Heart left ventricle (tissue), 16 donors: ENCODE results near the gene LIG4. TPM values are rescaled to one million over a fixed set of nuclear protein-coding genes. Genes with fewer than 3 reads are reported as not detected.

Experiments used
- ATAC-seq, 4 donors: fragments of 200-7000 bp; cut with Tn5 transposase; one replicate each; pipeline ENCODE4 v1.9.1; 2020 to 2022; ENCODE audit warnings: moderate library complexity in 4 of 4, mild to moderate bottlenecking in 3 of 4, moderate number of reproducible peaks in 1 of 4
- DNase-seq, 5 donors: peaks; one replicate each; pipeline ENCODE4 v3.0.0-alpha.2; 2020
- H3K27ac ChIP-seq, 12 donors: fragments of 200-600 bp; sonication (generic) in 4 of 12; one replicate each; pipeline versions ENCODE4 v1.5.0 to v1.8.0; 2016 to 2022; ENCODE audit warnings: mild to moderate bottlenecking in 2 of 12
- H3K27me3 ChIP-seq, 9 donors: fragments of 200-600 bp; sonication (generic) in 2 of 9; one replicate each; pipeline versions ENCODE4 v1.5.1 to v1.8.0; 2016 to 2022; ENCODE audit warnings: mild to moderate bottlenecking in 3 of 9
- H3K36me3 ChIP-seq, 9 donors: fragments of 200-600 bp; sonication (generic) in 2 of 9; one replicate each; pipeline versions ENCODE4 v1.5.0 to v1.8.0; 2018 to 2022; ENCODE audit warnings: mild to moderate bottlenecking in 2 of 9
- H3K4me1 ChIP-seq, 12 donors: fragments of 200-600 bp; sonication (generic) in 4 of 12; one replicate each; pipeline versions ENCODE4 v1.5.0 to v1.8.0; 2016 to 2022; ENCODE audit warnings: mild to moderate bottlenecking in 3 of 12
- H3K4me3 ChIP-seq, 12 donors: fragments of 200-600 bp; sonication (generic) in 4 of 12; one replicate each; pipeline versions ENCODE4 v1.5.0 to v1.8.0; 2017 to 2022; ENCODE audit warnings: mild to moderate bottlenecking in 9 of 12, moderate library complexity in 4 of 12
- H3K9me3 ChIP-seq, 12 donors: fragments of 200-600 bp; sonication (generic) in 4 of 12; one replicate each; pipeline versions ENCODE4 v1.5.0 to v1.8.0; 2016 to 2022; ENCODE audit warnings: mild to moderate bottlenecking in 1 of 12
- POLR2A ChIP-seq, 2 donors: fragments of 450-650 bp; IDR thresholded peaks; one replicate each; pipeline ENCODE4 v1.6.1; 2017; ENCODE audit warnings: antibody characterized with exemption in 2 of 2, mild to moderate bottlenecking in 2 of 2, moderate library complexity in 2 of 2
- WGBS, 4 donors: extraction: QIAGEN DNeasy Blood & Tissue Kit in 2 of 4; methylation state at CpG; one replicate each; pipeline versions ENCODE4 v1.1.5 to v1.1.7; 2013 to 2018; 5-methylcytosine and 5-hydroxymethylcytosine counted together
- intact Hi-C, 10 donors: fragments of 100-400 bp; cut with DNase I; formaldehyde crosslinking; loops; one replicate each; pipeline versions ENCODE4 v1.11.1 to v1.14.2; 2022
- polyA plus RNA-seq, 2 donors: library from polyadenylated mRNA; stranded (reverse); fragments of 200-250 nt; gene quantifications; one replicate each; pipeline ENCODE4 v1.2.3, GENCODE V29; 2013
- total RNA-seq, 9 donors: library from RNA; depleted of rRNA in 2 of 9; stranded (reverse); fragments of >200 nt in 2 of 9; fragmentation: NEBNext Ultra II Directional in 3 of 9; extraction: Animal tissue kit (Norgen Biotek cat#: 25700) in 3 of 9; gene quantifications; one replicate each; pipeline versions ENCODE4 v1.1.0 to v1.2.4, GENCODE V29; 2016 to 2023
- TF ChIP-seq, protein P1 (sequence below), 12 donors: fragments of 200-600 bp; sonication (generic) in 4 of 12; IDR thresholded peaks; one replicate each; pipeline versions ENCODE4 v1.5.0 to v1.8.0; 2018 to 2022; ENCODE audit warnings: antibody characterized with exemption in 12 of 12, mild to moderate bottlenecking in 5 of 12
- donor health status: ischemic (EF 13 %, LVEDD 7.1; RV severe dilation, severe dysfunction).
- donor health status: healthy with polysubstance abuse.
- donor health status: DM: no; HTN: yes; CAD: no.
- donor health status: DM: no; HTN: no; CAD: no.
- donor health status: ischemic (EF 25% LVEDD 6.9; RV normal size, moderate dysfunction).
- donor health status: ischemic (EF 25% LVEDD 5.7; RV mildly dilated, moderate dysfunction).
- donor health status: healthy.
- donor health status: DM: yes; HTN: yes; CAD: no.
- donor health status: ischemic (EF 35%, LVEDD 5.7; RV mildly dilated, moderate dysfunction).
- donor health status: nonischemic (EF 11% LVEDD 7.7; RV severe dilation, severe dysfunction).
- donor health status: DM: yes; HTN: yes; CAD: no.
- donor health status: PGD.
- donor health status: ischemic (EF 29% LVEDD 5.4; RV normal size, mild dysfunction).
- donor health status: nonischemic (EF 23%, LVEDD 6.1; RV moderate dilation, normal function).

Gene LIG4
- total and polyA plus RNA-seq, 11 donors = 6.4 to 13.2 (median 9.2) TPM

GRCh38 chr13:108214441-108215271 lies 680 bp downstream of the LIG4 start:
- ATAC-seq = no peak
- Histone ChIP-seq H3K27me3 (no peaks in the 10 kb centered on the region), H3K36me3 (peaks cover 4 to 21% (median 15%) of the 10 kb centered on the region in 9 donors), H3K4me3 (peak overlapping the region in 10 of 12 donors; percentile 35 to 62 (median 52)), H3K4me1 (peaks cover 4 to 39% (median 22%) of the 10 kb centered on the region in 12 donors), H3K9me3 (peaks cover 0 to 7% (median 0%) of the 10 kb centered on the region in 12 donors), H3K27ac (peak overlapping the region in 4 of 12 donors; percentile 1 to 77 (median 48))
- WGBS, 4 donors = 8 to 20% (median 14%) methylated on average over 14 to 41 of the region's 41 CpGs
- DNase-seq = peak in 4 of 5 donors; percentile 25 to 60 (median 33)
- no peak for TF ChIP-seq POLR2A (IDR thresholded peaks at IDR 0.05)
- TF ChIP-seq, protein P1, sequence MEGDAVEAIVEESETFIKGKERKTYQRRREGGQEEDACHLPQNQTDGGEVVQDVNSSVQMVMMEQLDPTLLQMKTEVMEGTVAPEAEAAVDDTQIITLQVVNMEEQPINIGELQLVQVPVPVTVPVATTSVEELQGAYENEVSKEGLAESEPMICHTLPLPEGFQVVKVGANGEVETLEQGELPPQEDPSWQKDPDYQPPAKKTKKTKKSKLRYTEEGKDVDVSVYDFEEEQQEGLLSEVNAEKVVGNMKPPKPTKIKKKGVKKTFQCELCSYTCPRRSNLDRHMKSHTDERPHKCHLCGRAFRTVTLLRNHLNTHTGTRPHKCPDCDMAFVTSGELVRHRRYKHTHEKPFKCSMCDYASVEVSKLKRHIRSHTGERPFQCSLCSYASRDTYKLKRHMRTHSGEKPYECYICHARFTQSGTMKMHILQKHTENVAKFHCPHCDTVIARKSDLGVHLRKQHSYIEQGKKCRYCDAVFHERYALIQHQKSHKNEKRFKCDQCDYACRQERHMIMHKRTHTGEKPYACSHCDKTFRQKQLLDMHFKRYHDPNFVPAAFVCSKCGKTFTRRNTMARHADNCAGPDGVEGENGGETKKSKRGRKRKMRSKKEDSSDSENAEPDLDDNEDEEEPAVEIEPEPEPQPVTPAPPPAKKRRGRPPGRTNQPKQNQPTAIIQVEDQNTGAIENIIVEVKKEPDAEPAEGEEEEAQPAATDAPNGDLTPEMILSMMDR (IDR thresholded peaks at IDR 0.05) = no peak
- intact Hi-C loops = no loop called here

DNA sequence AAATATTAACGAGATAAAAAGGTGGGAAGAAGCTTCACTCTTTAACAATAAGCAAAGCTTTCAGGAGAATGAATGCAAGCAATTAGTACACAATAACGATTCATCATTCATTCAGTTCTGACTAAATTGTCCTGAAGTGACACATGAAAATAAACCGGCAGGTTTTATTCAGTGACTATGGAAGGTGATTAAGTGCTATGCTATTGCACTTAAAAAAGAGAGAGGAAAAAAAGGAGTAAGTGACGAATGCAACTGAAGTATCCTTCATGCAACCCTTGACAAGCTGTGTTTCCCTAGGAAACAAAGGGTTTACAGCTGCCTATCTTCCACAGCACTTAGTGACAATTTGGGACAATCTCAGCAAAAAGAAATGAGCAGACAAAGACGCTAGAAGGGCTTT lies 1.4 kb downstream of the LIG4 start:
- DNase-seq (no peak), ATAC-seq (no peak)
- Histone ChIP-seq H3K4me3 (peak overlapping the region in 6 of 12 donors; percentile 35 to 62 (median 48)), H3K9me3 (peaks cover 0 to 10% (median 0%) of the 10 kb centered on the region in 12 donors), H3K27ac (peak overlapping the region in 3 of 12 donors; percentile 1 to 35 (median 21)), H3K27me3 (no peaks in the 10 kb centered on the region), H3K36me3 (peaks cover 4 to 29% (median 19%) of the 10 kb centered on the region in 9 donors), H3K4me1 (peaks cover 0 to 32% (median 16%) of the 10 kb centered on the region in 12 donors)
- WGBS, 4 donors = 58 to 63% (median 60%) methylated on average over 5 of the region's 5 CpGs
- intact Hi-C loops = no loop called here
- TF ChIP-seq, protein P1 (IDR thresholded peaks at IDR 0.05) = no peak
- no peak for TF ChIP-seq POLR2A (IDR thresholded peaks at IDR 0.05)

DNA sequence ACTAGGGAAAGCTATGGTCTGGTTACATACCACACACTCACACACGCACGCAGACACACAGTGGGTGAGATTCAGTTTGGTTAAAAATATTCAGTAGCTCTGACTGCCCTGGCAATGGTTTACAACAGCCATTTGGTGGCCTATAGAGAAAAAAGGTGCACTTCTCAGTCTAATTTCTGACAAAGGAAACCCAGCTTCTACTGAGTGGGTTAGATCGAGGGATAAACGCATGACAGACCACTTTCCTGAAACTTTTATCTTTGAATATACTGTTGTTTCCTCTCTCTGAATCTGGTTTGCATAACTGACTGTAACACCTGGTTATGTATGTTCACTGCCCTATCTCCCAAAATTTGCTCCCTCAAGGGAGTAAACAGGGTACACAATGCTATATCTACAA lies 2.5 kb downstream of the LIG4 start:
- WGBS, 4 donors = 73 to 92% (median 89%) methylated on average over 4 of the region's 4 CpGs
- no peak overlapping the region for H3K27ac ChIP-seq
- H3K36me3 ChIP-seq = peaks cover 4 to 29% (median 19%) of the 10 kb centered on the region in 9 donors
- intact Hi-C loops = no loop called here
- ATAC-seq (no peak), DNase-seq (no peak)
- H3K27me3 ChIP-seq = no peaks in the 10 kb centered on the region
- no peak overlapping the region for H3K4me3 ChIP-seq
- peaks cover 0 to 18% (median 0%) of the 10 kb centered on the region in 12 donors for H3K9me3 ChIP-seq
- H3K4me1 ChIP-seq = peaks cover 0 to 30% (median 16%) of the 10 kb centered on the region in 12 donors
- no peak for TF ChIP-seq POLR2A (IDR thresholded peaks at IDR 0.05)
- TF ChIP-seq, protein P1 (IDR thresholded peaks at IDR 0.05) = no peak

DNA sequence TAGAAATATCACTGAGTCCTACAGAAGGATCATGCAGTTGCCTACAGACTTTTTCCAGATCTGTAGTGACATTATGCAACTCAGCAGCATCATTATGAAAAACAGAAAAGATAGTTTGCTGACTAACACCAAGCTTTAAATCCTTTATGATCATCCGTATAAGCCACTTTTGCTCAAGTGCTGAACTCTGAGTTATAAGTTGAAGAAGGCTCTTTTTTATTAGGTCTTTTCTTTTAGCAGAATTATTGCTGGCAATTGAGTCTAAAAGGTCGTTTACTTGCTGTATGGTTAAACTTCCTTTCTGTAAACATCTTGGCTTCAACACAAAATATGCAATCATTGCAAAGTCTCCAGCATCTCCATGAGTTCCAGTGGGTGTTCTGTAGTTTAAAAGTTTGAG lies 4.8 kb downstream of the LIG4 start:
- no peak overlapping the region for H3K27ac ChIP-seq
- no peak overlapping the region for H3K4me3 ChIP-seq
- peaks cover 4 to 29% (median 19%) of the 10 kb centered on the region in 9 donors for H3K36me3 ChIP-seq
- H3K9me3 ChIP-seq = peaks cover 0 to 26% (median 0%) of the 10 kb centered on the region in 12 donors
- no peaks in the 10 kb centered on the region for H3K27me3 ChIP-seq
- 77 to 87% (median 83%) methylated on average over 2 of the region's 2 CpGs for WGBS, 4 donors
- intact Hi-C loops = no loop called here
- DNase-seq (no peak), ATAC-seq (no peak)
- H3K4me1 ChIP-seq = peaks cover 0 to 10% (median 4%) of the 10 kb centered on the region in 12 donors
- TF ChIP-seq, protein P1 (IDR thresholded peaks at IDR 0.05) = no peak
